ENCODE data around the gene SECISBP2L. TPM values are rescaled to one million over a fixed set of nuclear protein-coding genes. Genes with fewer than 3 reads are reported as not detected.
A peak's percentile ranks its signal among the peaks of the same experiment; 100 is the strongest.

The SECISBP2L gene
- total RNA-seq, 1 experiment from 2014 or later, result 24.7 TPM

- H3K56ac ChIP-seq (ENCODE audit: insufficient read length, low read depth, low read length), result no peak overlapping the region
- H3K79me2 ChIP-seq (ENCODE audit: insufficient read depth, low read length), result no peaks in the 10 kb centered on the region
- H3K9ac ChIP-seq (ENCODE audit: extremely low read depth, insufficient read length, low read length), result no peak overlapping the region
- no peak overlapping the region for H2BK15ac ChIP-seq (ENCODE audit: low read depth, low read length)
- H4K8ac ChIP-seq (replicated peaks; ENCODE audit: insufficient read length, low read depth, low read length), result no peak overlapping the region
- no peak for TF ChIP-seq CTCF (conservative IDR thresholded peaks at IDR 0.05)
- no peak overlapping the region for H3K14ac ChIP-seq (ENCODE audit: insufficient read depth, low read length)
- no peaks in the 10 kb centered on the region for H3K4me1 ChIP-seq (ENCODE audit: insufficient read depth, low read length)
- H3K23me2 ChIP-seq (ENCODE audit: insufficient read length, low read depth, low read length, poor library complexity, severe bottlenecking), result no peaks in the 10 kb centered on the region
- H3K9me3 ChIP-seq (ENCODE audit: control insufficient read depth, low read depth, low read length), result no peaks in the 10 kb centered on the region
- no peak overlapping the region for H2BK120ac ChIP-seq (ENCODE audit: low read depth, low read length, poor library complexity, severe bottlenecking)
- peak overlapping the region in 1 of 3 experiments; percentile 53; a peak in 1 of 7 replicates for H3K27ac Mint-ChIP-seq
- H3K23ac ChIP-seq (ENCODE audit: insufficient read length, low read depth, low read length), result no peak overlapping the region
- H3K27me3 Mint-ChIP-seq (ENCODE audit: low read depth), result no peaks in the 10 kb centered on the region; the same call in 1 of the 2 replicates
- no peaks in the 10 kb centered on the region for H3K27me3 ChIP-seq (ENCODE audit: insufficient read depth, low read length)
- no peak overlapping the region for H3K18ac ChIP-seq (ENCODE audit: insufficient read length, low read depth, low read length)
- no peak overlapping the region for H2AK5ac ChIP-seq (ENCODE audit: insufficient read length, low read length)
- H4K20me1 ChIP-seq (ENCODE audit: control insufficient read depth, insufficient read depth, insufficient read length), result no peaks in the 10 kb centered on the region
- no peak overlapping the region for H3K4me3 Mint-ChIP-seq
- H3K4me2 ChIP-seq (ENCODE audit: insufficient read depth, insufficient read length, low read length), result no peak overlapping the region
- no CpG with 5 or more reads among the region's 4 CpGs for WGBS (ENCODE audit: extremely low coverage, insufficient read length, low lambda C conversion rate)
- no peaks in the 10 kb centered on the region for H3K4me1 Mint-ChIP-seq
- H4K5ac ChIP-seq (ENCODE audit: insufficient read length, low read depth, low read length), result no peak overlapping the region
- no peak overlapping the region for H2BK12ac ChIP-seq (ENCODE audit: insufficient read length, low read depth, low read length)
- H2BK5ac ChIP-seq (ENCODE audit: insufficient read length, low read length), result no peak overlapping the region
- no peak overlapping the region for H3K4ac ChIP-seq (ENCODE audit: low read depth, low read length)
- DNase-seq, result no peak
- no peak overlapping the region for H2BK20ac ChIP-seq (ENCODE audit: low read depth, low read length, poor library complexity, severe bottlenecking)
- H3K9me3 Mint-ChIP-seq, result no peaks in the 10 kb centered on the region
- no peak overlapping the region for H2AFZ ChIP-seq (ENCODE audit: low read length)
- H3K27ac ChIP-seq (ENCODE audit: insufficient read length, low read depth, low read length), result no peak overlapping the region
- H3T11ph ChIP-seq (ENCODE audit: low read length), result no peak overlapping the region
- no peaks in the 10 kb centered on the region for H3K79me1 ChIP-seq (ENCODE audit: insufficient read depth, low read depth, low read length, poor library complexity, severe bottlenecking)
- no peaks in the 10 kb centered on the region for H3K36me3 Mint-ChIP-seq (ENCODE audit: insufficient read depth in 1 of 3, low read depth in 3 of 3)
- no peak overlapping the region for H4K91ac ChIP-seq (ENCODE audit: insufficient read length, low read depth, low read length)
Observed at GRCh38 chr15:49093252-49094105, 47.2 kb upstream of the SECISBP2L start.

All from H9 (cell line).